Middle frontal gyrus (tissue), 1 donor: Measurements from ENCODE around the gene SPAG16.
"Not testable (repeated sequence)": the region's sequence is repeated elsewhere in the genome, so short reads cannot be mapped to it uniquely, and the experiment has no call there.

Experiments
- DNase-seq: peaks from one replicate; pipeline ENCODE4 v3.0.0-alpha.2; 2015; ENCODE audit warnings: low spot score; ENCODE audit errors: extremely low spot score

The SPAG16 gene

GRCh38 chr2:213408426-213409070 lies 124.3 kb downstream of the SPAG16 start:
- not testable (repeated sequence) for DNase-seq

GRCh38 chr2:213410687-213411086 lies 126.4 kb downstream of the SPAG16 start:
- not testable (repeated sequence) for DNase-seq

- no peak for DNase-seq
Measured at GRCh38 chr2:213411582-213412289, 127.5 kb downstream of the SPAG16 start.

GRCh38 chr2:213415093-213415492 lies 130.8 kb downstream of the SPAG16 start:
- no peak for DNase-seq

GRCh38 chr2:213416832-213417231 lies 132.6 kb downstream of the SPAG16 start:
- DNase-seq: no peak

- no peak for DNase-seq
Measured at GRCh38 chr2:213419980-213420379, 135.7 kb downstream of the SPAG16 start.

GRCh38 chr2:213420828-213421385 lies 136.6 kb downstream of the SPAG16 start:
- no peak for DNase-seq

GRCh38 chr2:213422211-213422610 lies 137.9 kb downstream of the SPAG16 start:
- DNase-seq: no peak

- no peak for DNase-seq
Measured at GRCh38 chr2:213425618-213426017, 141.4 kb downstream of the SPAG16 start.

- no peak for DNase-seq
Measured at GRCh38 chr2:213429516-213429915, 145.3 kb downstream of the SPAG16 start.

GRCh38 chr2:213443921-213444320 lies 159.7 kb downstream of the SPAG16 start:
- DNase-seq: no peak

- DNase-seq: no peak
Measured at GRCh38 chr2:213451542-213452239, 167.4 kb downstream of the SPAG16 start.

- no peak for DNase-seq
Measured at GRCh38 chr2:213455316-213456008, 171.2 kb downstream of the SPAG16 start.

- DNase-seq: no peak
Measured at GRCh38 chr2:213475433-213475832, 191.2 kb downstream of the SPAG16 start.

- no peak for DNase-seq
Measured at GRCh38 chr2:213476641-213477040, 192.4 kb downstream of the SPAG16 start.

GRCh38 chr2:213490087-213490486 lies 205.8 kb downstream of the SPAG16 start:
- DNase-seq: no peak

GRCh38 chr2:213491376-213491775 lies 207.1 kb downstream of the SPAG16 start:
- DNase-seq: no peak

GRCh38 chr2:213496226-213496625 lies 212.0 kb downstream of the SPAG16 start:
- DNase-seq: no peak

GRCh38 chr2:213500881-213501280 lies 216.6 kb downstream of the SPAG16 start:
- DNase-seq: no peak

GRCh38 chr2:213524164-213524563 lies 239.9 kb downstream of the SPAG16 start:
- DNase-seq: no peak

- no peak for DNase-seq
Measured at GRCh38 chr2:213537579-213537978, 253.3 kb downstream of the SPAG16 start.
